Measurements from ENCODE around the gene ANAPC4.
"Not testable (repeated sequence)": the region's sequence is repeated elsewhere in the genome, so short reads cannot be mapped to it uniquely, and the experiment has no call there.

The ANAPC4 gene, protein sequence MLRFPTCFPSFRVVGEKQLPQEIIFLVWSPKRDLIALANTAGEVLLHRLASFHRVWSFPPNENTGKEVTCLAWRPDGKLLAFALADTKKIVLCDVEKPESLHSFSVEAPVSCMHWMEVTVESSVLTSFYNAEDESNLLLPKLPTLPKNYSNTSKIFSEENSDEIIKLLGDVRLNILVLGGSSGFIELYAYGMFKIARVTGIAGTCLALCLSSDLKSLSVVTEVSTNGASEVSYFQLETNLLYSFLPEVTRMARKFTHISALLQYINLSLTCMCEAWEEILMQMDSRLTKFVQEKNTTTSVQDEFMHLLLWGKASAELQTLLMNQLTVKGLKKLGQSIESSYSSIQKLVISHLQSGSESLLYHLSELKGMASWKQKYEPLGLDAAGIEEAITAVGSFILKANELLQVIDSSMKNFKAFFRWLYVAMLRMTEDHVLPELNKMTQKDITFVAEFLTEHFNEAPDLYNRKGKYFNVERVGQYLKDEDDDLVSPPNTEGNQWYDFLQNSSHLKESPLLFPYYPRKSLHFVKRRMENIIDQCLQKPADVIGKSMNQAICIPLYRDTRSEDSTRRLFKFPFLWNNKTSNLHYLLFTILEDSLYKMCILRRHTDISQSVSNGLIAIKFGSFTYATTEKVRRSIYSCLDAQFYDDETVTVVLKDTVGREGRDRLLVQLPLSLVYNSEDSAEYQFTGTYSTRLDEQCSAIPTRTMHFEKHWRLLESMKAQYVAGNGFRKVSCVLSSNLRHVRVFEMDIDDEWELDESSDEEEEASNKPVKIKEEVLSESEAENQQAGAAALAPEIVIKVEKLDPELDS

DNA sequence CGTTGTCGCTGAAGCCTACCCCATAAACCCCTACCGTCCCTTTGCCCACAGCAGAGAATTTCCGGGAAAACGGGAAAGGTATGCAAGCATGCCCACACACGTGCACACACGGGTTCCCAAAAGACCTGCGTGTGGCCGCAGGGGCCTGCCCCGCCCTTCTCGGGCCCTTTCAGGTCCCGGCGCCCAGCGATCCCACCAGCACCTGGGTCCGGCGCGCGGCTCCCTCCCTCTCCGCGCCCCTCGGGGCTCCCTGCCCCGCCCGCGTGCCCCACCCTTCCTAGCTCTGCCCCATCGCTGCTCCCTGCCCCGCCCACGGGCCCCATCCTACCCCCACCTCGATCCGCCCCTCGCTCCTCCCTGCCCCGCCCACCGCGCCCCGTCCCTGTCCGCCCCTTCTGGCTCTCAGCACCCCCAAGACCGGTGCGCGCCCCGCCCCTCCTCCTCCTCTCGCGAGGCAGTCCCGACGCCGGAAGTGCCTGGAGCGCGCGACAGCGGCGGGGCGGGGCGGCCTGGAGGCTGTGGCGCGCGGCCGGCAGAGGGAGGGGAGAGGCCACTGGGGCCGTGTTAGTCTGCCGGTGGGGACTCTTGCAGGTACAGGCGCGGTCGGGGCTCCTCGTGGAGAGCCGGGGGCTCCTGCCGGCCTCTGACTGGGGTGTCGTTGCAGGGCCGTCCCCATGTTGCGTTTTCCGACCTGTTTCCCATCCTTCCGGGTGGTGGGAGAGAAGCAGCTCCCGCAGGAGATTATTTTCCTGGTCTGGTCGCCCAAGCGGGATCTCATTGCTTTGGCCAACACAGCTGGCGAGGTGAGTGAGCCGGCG lies at the start of gene ANAPC4:
Gene ANAPC4 (plus strand): TSS at position 510 of the 818 bp plus-strand sequence. CDS start 165 bp downstream, at position 675.
- peak; percentile 98 for DNase-seq (ENCODE audit: low read depth)

DNA sequence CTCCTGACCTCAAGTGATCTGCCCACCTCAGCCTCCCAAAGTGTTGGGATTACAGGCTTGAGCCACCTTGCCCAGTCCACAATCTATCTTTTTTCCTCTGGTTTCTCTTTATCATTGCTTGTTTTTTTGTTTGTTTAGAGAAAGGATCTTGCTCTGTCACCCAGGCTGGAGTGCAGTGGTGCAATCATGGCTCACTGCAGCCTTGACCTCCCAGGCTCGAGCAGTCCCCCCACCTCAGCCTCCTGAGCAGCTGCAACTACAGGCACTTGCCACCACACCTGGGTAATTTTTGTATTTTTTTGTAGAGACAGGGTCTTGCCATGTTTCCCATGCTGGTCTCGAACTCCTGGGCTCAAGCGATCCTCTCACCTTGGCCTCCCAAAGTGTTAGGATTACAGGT lies 48.6 kb upstream of the ANAPC4 start:
- not testable (repeated sequence) for DNase-seq (ENCODE audit: low read depth)

DNA sequence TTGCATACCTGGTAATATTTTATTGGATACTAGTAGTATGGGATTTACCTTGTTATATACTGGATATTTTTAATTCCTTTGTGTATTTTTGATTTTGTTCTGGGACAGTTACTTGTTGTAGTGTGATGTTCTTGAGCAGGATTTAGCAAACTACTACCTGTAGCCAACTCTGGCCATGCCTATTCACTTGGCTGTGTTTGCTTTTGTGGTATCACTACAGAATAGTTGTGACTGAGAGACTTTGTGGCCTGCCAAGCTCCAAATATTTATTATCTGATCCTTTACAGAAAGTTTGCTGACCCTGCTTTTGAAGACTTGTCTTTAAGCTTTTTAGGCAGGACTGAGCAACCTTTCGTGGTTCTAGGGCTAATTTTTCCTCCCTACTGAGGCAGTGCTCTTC lies 46.7 kb upstream of the ANAPC4 start:
- DNase-seq (ENCODE audit: low read depth), result no peak

DNA sequence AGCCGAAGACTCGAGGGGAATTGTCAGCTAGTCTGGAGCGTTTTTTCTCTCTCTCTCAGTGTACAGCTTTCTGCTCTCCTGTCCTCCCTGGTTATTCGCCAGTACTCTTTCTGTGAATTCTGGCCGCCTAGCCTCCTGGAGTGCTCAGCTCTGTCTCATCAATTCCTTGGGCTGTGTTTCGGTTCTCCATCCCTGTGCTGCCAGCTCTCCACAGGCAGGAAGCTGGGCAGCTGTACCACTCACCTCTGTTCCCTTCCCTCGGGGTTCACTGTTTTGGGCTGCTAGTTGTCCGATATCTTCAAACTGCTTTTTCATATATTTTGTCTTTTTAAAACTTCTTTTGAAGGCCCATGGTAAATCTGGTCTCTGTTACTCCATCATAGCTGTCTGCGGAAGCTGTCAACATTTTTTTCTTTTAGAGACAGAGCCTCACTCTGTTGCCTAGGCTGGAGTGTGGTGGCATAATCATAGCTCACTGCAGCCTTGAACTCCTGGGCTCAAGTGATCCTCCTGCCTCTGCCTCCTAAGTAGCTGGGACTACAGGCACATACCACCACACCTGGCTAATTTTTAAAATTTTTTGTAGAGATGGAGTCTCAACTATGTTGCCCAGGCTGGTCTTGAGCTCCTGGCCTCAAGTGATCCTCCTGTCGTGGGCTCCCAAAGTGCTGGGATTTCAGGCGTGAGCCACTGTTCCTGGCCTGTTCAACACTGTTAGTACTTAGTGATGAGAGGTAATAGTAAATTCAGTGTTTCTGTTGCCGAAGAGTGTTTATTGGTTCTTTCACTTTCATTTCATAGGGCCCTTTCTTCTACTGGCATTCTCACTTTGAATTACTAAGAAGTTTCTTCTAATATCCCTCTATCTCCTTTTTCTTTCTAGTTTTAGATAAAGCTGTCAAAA lies 45.9 kb upstream of the ANAPC4 start:
- no peak for DNase-seq (ENCODE audit: low read depth)

DNA sequence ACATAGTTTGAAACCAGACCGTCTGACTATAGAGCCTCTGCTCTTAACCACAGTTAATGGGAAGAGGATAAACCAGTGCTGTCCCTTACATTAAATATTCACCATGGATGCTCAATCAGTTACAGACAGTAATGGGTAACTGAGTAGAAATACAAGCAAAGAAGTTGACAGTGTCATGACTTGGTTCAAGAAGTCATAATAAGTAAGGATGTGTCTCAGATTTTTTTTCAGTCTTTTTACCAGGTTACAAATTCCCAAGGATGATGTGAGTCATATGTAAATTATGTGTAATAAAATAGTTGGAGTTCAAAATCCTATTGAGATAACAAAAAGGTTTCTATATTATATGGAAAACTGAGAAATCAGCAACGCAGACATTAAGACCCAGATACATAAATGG lies 33.4 kb upstream of the ANAPC4 start:
- DNase-seq (ENCODE audit: low read depth), result no peak

DNA sequence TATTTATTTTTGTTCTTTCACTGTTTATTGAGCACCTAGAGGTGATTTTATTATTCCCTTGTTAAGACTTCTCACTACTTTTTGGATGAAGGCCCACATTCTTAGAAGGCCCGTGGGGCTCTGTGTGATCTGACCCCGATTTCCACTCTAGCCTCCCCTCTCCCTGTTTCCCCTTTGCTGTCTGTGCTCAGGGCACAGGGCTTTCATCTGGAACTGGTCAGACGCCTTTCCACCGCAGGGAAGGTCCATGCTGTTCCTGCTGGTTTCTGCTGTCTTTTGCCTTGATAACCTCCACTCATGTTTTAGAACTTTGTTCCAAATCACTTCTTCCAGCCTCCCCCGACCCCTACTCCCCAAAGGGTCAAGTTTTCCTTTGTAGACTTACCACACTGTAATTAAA lies 31.3 kb upstream of the ANAPC4 start:
- no peak for DNase-seq (ENCODE audit: low read depth)

DNA sequence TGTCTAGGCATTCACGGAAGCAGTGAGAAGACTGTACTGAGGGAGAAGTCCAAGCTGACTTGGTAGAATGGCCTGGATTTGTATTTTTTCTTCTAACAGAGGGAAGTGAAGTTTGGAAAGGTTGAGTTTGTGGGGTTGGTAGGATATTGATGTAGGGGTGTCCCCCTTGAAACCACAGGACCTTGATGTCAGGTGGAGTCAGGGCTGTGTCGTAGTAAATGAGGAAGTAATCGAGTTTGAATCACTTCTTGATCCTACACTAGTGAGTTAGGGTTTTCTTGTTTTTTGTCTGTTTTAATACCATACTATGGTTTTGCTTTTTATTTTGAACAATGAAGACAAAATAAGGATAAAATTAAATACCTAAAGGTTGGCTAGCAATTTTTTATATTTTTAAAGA lies 30.1 kb upstream of the ANAPC4 start:
- DNase-seq (ENCODE audit: low read depth), result no peak

DNA sequence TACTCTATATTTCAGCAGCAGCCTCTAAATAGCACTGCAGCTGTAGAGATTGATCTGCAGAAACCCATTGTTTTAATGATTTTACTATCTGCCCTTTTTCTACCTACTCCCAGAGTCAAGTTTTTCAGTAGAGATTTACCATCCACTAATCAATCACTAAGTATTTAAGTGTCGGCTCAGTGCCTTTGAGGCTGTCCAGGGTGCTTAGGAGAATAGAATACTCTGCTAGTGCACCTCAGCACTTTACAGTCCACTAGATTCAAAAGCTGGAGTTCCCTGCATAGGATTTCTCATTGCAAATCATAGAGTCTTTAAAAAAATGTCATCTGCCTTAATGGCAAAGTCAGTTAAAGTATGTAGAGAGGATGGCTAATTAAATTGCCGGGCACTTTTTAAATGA lies 29.6 kb upstream of the ANAPC4 start:
- DNase-seq (ENCODE audit: low read depth), result no peak

DNA sequence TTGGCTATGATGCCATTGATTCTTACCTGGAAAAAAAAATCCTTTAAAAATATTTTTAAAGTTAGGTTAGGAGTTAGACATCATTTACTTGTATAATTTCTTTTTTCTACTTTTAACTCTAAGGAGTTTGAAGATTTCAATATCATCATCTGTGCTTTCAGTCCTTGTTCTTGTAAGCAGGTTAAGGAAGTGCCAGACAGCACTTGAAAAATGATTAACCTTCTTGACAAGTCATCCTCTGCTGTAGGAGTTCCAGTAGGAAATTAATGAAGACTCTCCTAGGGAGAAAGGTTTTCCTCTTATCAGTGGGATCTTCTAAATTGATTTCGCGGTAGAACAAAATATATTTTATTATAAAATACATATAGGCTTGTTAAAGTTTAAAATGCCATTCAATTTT lies 29.1 kb upstream of the ANAPC4 start:
- no peak for DNase-seq (ENCODE audit: low read depth)

DNA sequence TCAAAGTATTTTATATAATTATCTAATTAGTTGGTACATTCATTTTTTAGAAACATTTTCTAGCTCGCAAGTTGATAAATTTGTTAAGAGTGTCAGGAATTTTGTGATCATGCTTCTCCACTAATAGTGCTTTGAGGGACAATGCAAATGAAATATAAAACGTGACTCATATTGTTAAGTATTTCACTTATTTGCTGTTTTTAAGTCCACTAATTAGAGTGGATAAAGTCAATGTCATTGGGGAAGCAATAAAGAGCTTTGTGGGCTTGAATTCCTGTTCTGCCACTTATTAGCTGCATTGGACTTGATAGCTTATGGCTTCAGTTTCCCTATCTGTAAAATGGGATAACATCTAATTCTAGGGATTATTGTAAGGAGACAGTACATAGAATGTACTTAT lies 26.5 kb upstream of the ANAPC4 start:
- no peak for DNase-seq (ENCODE audit: low read depth)

DNA sequence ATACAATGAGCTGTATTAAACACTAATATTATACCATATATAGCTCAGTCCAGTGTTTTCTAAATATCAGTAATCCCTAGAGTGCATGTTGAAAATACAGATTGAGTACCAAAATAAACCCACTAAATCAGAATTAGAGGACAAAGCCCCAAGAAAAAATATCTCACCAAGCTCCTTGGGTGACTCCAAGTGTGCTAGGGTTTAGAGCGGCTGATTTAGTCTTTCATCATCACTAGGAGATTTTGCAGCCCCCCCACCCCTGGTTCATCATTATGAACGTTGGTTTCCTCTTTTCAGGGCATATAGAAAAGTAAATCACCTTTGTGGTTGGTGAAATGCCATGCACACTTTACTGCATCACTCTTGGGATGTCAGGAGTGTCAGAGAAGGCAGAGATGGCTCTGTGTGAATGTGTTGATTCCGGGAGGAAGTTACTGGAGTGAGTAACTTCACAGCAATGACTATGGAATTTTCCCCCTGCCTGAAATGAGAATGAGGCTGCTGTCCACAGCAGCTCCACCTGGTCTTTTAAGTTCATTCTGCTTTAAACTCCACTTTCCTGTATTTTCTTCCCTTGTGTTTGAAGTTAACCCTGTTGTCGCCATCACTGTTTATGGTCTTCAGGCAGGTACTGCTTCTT lies 25.2 kb upstream of the ANAPC4 start:
- no peak for DNase-seq (ENCODE audit: low read depth)

DNA sequence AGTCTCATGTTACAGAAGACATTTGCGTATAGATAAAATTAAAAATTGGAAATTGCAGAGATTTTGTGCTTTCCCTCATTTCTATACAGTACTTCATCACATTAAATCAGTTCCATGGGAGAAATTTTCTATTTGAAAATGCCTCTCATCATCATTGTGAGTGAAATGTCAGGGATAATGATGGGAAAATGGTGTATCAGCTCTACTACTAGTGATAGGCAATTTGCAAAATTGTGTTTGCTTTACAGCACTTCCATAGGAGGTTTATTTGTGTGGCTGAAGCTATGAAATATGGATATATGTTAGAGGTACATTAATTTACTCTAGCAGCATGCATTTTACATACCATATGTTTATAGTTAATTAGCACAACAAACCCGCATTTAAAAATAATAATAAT lies 21.0 kb upstream of the ANAPC4 start:
- DNase-seq (ENCODE audit: low read depth), result no peak

DNA sequence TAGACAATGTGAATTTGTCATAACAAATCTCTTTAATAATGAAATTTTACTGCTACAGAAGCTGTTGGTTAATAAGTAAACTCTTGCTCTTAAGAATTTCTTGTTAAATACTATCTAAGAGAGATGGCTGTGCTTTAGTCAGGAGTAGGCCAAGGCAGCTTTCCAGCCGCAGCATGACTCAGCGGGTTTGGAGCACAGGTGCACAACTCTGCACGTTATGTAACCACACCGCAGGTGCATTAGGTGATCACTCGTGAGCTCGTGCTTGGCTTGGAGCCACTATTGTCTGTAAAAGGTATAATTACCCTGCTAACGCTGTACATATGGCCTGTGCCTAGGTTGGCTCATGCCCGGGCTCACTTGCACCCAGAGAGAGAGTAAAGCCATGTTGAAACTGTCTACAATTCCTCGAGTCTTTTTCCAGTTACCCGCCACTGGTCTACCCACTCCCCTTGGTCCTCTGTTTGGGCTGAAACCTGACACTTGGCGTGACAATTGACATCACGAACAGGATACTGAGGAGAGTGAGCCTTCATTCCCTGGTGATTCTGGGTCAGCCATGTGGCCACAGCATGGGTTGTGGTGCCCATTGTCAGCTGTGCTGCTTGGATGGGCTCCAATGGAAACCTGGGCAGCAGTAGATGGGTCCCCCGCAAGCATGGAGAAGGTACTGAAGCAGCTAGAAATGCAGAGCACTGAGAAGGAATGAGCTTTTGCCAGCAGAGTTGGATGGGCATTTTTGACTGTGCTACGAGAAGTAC lies 18.4 kb upstream of the ANAPC4 start:
- DNase-seq (ENCODE audit: low read depth), result no peak

DNA sequence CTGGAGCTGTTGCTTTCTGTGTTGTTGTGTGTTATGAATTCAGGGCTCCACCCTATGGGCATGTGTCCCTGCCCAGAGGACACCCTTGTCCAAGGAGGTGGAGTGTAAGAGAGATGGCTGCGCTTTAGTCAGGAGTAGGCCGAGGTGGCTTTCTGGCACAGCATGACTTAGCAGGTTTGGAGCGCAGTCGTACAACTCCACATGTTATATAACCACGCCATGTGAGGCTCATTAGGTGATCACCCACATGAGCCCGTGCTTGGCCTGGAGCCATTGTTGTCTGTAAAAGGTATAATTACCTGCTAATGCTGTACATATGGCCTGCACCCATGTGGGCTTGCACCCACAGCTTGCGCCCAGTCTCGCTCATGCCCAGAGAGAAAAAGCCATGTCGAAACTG lies 15.8 kb upstream of the ANAPC4 start:
- no peak for DNase-seq (ENCODE audit: low read depth)

DNA sequence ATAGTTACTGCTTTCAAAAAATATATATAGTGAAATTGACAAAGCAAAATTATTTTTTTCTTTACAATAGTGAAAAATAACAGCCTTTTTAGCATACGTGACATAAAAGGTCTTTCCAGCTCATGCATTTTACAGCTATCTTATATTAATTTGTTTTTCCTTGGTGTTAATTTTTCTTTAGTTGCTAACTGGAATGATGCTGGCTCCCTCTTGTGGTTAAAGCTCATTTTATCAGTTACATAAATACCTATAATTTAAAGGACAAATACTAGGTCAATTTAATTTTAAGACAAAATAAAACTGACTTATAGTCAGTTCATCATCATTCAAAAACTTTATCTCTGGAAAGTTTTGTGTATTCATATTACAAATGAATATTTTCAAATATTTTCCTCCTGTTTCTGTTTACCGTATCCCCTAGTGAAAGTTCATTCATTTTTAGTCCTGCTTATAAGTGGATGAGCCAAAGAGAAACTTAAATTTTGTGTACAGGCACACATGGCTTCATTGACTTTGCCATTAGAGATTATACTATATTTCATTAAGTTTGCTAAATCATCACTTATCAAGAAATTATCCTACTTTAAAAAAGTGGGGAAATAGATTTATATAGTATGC lies 9.9 kb upstream of the ANAPC4 start:
- DNase-seq (ENCODE audit: low read depth), result no peak

DNA sequence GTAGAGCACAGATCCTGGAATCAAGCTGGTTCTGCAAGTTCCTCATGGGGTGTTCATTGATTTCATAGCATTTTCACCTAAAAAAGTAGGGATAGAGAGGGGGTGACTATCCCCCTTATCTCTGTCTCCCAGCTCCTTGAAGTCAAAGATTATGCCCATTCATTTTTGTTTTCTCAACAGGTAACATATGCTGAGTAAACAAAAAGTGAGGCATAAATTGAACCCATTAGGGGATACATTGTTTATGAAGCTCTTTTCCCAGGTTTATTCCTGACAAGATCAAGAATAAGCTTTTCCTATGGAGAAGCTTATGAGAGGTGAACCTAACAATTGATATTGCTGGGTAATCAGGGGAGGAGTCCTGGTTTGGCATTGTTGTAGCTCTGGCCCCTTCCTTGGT lies 9.2 kb upstream of the ANAPC4 start:
- no peak for DNase-seq (ENCODE audit: low read depth)

DNA sequence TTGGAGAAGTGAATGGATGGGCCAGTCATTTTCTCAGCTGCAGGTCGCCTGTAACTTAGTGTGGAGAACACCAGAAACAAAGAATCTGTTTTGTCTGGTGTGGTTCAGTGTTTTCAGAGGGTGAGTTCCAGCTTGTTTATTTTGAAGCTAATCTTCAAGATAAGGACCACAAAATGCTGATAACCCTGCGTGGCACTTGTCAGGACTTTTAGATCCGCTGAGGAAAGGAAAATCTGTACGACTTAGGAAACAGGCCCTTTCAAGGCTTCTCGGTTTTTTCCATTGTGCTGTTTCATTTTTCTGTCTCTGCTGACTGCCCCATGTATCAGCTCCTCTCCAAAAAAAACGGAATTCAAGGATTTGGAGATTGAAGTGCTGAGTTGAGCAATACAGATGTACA lies 8.7 kb upstream of the ANAPC4 start:
- no peak for DNase-seq (ENCODE audit: low read depth)

DNA sequence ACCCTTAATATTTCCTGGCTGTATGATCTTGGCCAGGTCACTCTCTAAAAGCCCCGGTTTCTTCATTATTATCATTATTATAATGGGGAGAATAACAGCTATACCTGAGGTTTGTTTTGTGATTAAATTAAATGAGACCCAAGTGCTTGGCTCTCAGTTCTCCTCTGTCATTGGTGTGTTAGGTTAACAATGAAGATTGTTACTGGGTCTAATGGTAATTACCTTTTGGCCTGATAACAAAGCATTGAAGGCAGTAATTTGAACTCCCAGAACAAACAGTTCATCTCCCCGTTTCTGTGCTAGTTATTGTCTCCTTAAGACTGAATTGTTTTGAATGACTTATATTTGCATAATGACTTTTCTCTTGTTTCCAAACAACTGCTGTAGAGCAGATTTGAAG lies 6.8 kb upstream of the ANAPC4 start:
- DNase-seq (ENCODE audit: low read depth), result no peak

DNA sequence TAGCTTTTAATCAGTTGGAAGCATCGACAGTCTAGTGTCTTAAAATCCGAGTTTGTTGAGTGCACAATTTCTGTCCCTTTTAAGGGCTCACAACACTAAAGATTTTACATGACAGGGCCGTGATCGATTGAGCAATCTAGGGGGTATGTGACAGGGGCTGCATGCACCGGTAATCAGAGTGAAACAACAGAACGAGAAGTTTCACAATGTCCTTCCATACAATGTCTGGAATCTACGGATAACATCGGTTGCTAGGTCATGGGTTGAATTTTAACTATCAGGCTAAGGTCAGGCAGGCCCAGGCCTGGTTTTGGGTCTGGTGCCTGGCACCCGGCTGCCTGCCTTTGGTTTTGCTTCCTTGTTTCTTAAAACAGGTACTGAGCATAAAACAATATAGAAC lies 4.5 kb upstream of the ANAPC4 start:
- not testable (repeated sequence) for DNase-seq (ENCODE audit: low read depth)

Data from activated T-cell treated with anti-CD3 and anti-CD28 coated beads for 48 hours (primary cell).